Stimulated activated CD4-positive, alpha-beta T cell treated with anti-CD3 and anti-CD28 coated beads, TNF-alpha, amount 100 ng/mL, for 4 hours (primary cell): ENCODE data around the gene GJC3.
"Not testable (repeated sequence)": the region's sequence is repeated elsewhere in the genome, so short reads cannot be mapped to it uniquely, and the experiment has no call there.

Experiments used
- DNase-seq, 3 experiments: peaks; one replicate each; pipeline ENCODE4 v3.0.0-alpha.2; 2020; ENCODE audit warnings: low read depth in 3 of 3

The GJC3 gene

GRCh38 chr7:99928994-99929729, at the start of gene GJC3:
Gene GJC3 (minus strand): TSS chr7:99929620. CDS start chr7:99929620, 0 bp downstream.
- DNase-seq: peak; percentile 6 to 8 (median 6)

DNA sequence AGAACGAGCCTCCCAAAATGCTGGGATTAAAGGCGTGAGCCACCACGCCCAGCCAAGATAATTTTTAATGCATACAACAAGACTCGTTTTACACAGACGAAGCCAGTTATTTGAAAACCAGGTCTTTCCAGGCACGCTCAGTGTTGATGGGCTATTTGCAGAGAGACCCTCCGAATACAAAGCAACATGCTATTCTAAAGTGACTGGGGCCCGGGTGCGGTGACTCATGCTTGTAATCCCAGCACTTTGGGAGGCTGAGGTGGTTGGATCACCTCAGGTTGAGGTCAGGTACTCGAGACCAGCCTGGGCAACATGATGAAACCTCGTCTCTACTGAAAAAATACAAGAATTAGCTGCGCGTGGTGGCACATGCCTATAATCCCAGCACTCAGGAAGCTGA, 47.2 kb upstream of the GJC3 start:
- DNase-seq: no peak

- no peak for DNase-seq
Observed at GRCh38 chr7:99975782-99976521, 46.5 kb upstream of the GJC3 start, which contains the start of gene AZGP1. Gene AZGP1 (minus strand): TSS chr7:99976031. CDS start chr7:99976020, 11 bp downstream.

- no peak for DNase-seq
Observed at GRCh38 chr7:99974681-99975080, 45.3 kb upstream of the GJC3 start.

DNA sequence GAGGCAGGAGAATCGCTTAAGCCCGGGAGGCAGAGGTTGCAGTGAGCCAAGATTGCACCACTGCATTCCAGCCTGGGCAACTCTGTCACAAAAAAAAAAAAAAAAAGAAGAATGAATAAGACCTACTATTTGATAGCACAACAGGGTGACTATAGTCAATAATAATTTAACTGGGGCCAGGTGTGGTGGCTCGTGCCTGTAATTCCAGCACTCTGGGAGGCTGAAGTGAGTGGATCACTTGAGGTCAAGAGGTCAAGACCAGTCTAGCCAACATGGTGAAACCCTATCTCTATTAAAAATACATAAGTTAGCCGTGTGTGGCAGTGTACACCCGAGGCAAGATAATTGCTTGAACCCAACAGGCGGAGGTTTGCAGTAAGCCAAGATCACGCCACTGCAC, 44.4 kb upstream of the GJC3 start:
- not testable (repeated sequence) for DNase-seq

- no peak for DNase-seq
Observed at GRCh38 chr7:99971242-99971641, 41.8 kb upstream of the GJC3 start.

DNA sequence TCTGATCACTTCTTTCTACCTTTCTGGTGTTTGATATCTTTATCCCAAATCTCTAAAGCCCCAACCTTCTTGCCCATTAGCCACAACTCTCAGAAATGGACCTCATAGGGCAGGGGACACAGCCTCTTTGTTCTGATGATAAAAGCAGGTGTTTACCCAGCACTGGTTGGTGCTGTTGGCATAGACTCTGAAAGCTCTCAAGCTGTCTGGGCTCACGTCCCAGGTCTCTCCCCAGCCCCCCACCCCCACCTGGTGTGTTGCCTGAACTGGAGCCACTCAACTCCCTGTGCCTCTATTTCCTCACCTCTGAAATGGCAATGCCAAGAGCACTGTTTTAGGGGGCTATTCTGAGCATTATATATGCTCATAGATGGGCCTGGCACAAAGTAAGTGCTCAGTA, 40.4 kb upstream of the GJC3 start:
- DNase-seq: not testable (repeated sequence)

GRCh38 chr7:99969298-99969697, 39.9 kb upstream of the GJC3 start:
- no peak for DNase-seq

GRCh38 chr7:99958564-99959227, 29.3 kb upstream of the GJC3 start:
- DNase-seq: no peak

GRCh38 chr7:99955247-99955646, 25.8 kb upstream of the GJC3 start:
- no peak for DNase-seq

- not testable (repeated sequence) for DNase-seq
Observed at GRCh38 chr7:99954643-99955042, 25.2 kb upstream of the GJC3 start.

- DNase-seq: no peak
Observed at GRCh38 chr7:99953649-99954048, 24.2 kb upstream of the GJC3 start.

GRCh38 chr7:99952649-99953048, 23.2 kb upstream of the GJC3 start:
- DNase-seq: not testable (repeated sequence)

- not testable (repeated sequence) for DNase-seq
Observed at GRCh38 chr7:99950819-99951218, 21.4 kb upstream of the GJC3 start.

DNA sequence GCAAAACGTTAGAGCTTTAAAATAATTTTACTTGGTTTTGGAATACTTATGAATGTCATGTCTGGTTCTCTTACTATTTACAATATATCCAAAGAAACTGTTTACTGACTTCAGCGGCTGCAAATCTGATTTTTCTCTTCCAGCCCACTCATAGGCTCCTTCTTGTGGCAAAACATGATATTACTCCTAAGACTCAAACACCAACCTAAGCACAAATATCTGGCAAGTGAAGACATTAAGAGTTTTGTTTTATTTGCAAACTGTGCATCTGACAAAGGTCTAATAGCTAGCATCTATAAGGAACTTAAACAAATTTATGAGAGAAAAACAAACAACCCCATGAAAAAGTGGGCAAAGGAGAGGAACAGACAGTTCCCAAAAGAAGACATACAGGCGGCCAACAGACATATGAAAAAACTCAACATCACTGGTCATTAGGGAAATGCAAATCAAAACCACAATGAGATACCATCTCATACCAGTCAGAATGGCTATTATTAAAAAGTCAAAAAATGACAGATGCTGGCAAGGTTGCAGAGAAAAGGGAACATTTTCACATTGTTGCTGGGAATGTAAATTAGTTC, 20.3 kb upstream of the GJC3 start:
- DNase-seq: no peak

GRCh38 chr7:99947608-99948007, 18.2 kb upstream of the GJC3 start:
- no peak for DNase-seq

DNA sequence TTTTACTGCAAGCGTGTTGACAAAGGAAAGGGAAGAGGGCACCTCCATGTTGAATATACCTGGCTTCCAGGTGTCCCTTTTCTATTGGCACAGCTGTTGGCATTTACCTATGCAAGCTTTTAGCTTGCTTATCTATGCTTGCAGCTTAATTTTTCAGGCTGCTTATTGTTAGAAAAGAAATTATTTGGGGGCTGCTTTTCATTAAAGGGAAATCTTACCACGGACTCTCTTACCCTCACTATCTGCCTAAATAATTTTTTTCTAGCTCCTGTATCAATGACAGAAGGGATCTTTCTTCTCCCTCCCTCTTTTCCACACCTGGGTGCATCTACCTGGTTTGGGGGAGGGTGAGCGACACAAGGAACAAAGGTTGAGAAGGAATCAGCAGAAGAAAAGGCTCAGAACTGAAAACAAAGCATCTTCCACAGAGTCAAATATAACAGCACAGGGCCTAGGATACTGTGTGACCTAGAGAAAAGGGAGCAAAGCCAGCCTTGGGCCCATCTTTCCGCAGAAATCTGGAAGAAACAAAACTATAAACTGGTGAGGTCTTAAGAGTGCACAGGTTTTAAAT, 15.2 kb upstream of the GJC3 start:
- no peak for DNase-seq

GRCh38 chr7:99943641-99944496, 14.4 kb upstream of the GJC3 start:
- no peak for DNase-seq

DNA sequence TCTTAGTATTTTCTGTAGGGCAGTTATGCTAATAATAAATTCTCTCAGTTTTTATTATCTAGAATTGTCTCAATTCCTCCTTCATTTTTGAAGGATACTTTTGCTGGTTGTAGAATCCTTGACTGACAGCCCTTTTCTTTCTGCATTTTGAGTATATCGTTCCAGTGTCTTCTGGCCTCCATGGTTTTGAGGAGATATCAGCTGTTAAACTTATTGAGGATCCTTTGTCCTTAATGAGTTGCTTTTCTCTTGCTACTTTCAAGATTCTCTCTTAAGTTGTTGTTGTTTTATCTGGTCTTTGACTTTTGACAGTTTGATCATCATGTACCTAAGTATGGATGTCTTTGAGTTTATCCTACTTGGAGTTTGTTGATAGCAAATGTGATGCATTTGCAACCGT, 8.9 kb upstream of the GJC3 start:
- DNase-seq: no peak

GRCh38 chr7:99935009-99935408, 5.6 kb upstream of the GJC3 start:
- not testable (repeated sequence) for DNase-seq

DNA sequence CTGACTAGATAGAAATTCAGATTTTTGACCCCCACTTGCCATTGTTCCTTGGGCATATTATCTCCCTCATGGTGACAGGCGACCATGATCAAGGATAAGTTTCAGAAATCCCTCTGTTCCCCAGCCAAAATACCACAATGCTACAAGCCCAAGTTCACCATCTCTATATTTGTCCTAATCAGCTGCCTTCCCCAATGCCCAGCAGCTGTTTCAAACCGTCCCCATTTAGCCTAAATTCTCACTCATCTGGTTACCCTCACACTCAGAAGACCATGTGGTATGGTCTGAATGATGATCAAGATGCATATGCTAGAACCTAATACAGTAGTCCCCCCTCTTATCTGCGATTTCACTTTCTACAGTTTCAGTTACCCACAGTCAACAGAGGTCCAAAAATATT, 956 bp upstream of the GJC3 start:
- no peak for DNase-seq
